K562 (cell line): ENCODE data around the gene COPS9. TPM values are rescaled to one million over a fixed set of nuclear protein-coding genes. Genes with fewer than 3 reads are reported as not detected.

Experiments used
- ATAC-seq: fragments of 200-7000 bp; cut with Tn5 transposase; 3 replicates; pipeline ENCODE4 v1.9.1; 2020; ENCODE audit warnings: moderate library complexity
- BruUV-seq: library from RNA; stranded (reverse); fragments of 400-500 nt; replicated peaks from 2 replicates; lab custom pipeline; 2021; lab: Mats Ljungman, UMichigan
- CTCF ChIA-PET: fragments of 300-600 bp; formaldehyde crosslinking; extraction: SDS; loops from one replicate; lab custom pipeline; 2021; ENCODE audit warnings: low intra/inter-chr PET ratio; lab: Yijun Ruan, JAX
- POLR2A ChIA-PET: fragments of 300-600, 350-650 bp; sonication (Branson Sonifier 250); formaldehyde crosslinking; extraction: SDS; loops from one replicate; lab custom pipeline; 2021; ENCODE audit warnings: antibody characterized with exemption, inconsistent platforms; lab: Yijun Ruan, JAX
- DNase-seq, 4 experiments: peaks; one replicate each; pipeline versions ENCODE4 v3.0.0 to v3.0.0-alpha.2; 2011 to 2018; ENCODE audit warnings: low spot score in 3 of 4, mixed read lengths in 3 of 4; ENCODE audit errors: extremely low read depth in 1 of 4
- FAIRE-seq: peaks from 2 replicates; lab custom pipeline; 2011; peaks lifted over from hg19 to GRCh38; lab: Jason Lieb, UNC
- H2AFZ ChIP-seq: 2 replicates; pipeline ENCODE4 v1.6.0; 2011; ENCODE audit warnings: low read depth, low read length, control low read depth, inconsistent platforms
- H3K27ac ChIP-seq: fragments of 200-600 bp; 3 replicates; pipeline ENCODE4 v1.8.0; 2011; ENCODE audit warnings: low read depth, mild to moderate bottlenecking, control low read depth, inconsistent platforms, low read length, moderate library complexity, mixed read lengths; ENCODE audit errors: extremely low read depth
- H3K27me3 ChIP-seq, 2 experiments: fragments of 300-600 bp in 1 of 2; 2 replicates in 1 of 2; 3 replicates in 1 of 2; pipeline versions ENCODE4 v1.6.0 to v1.8.0; 2011; ENCODE audit warnings: inconsistent platforms in 2 of 2, low read length in 2 of 2, mild to moderate bottlenecking in 1 of 2, mixed read lengths in 1 of 2, moderate library complexity in 1 of 2; ENCODE audit not compliant: control insufficient read depth in 2 of 2, insufficient read depth in 2 of 2
- H3K36me3 ChIP-seq: fragments of 300-600 bp; 3 replicates; pipeline ENCODE4 v1.8.0; 2011; ENCODE audit warnings: mild to moderate bottlenecking, low read length, inconsistent platforms; ENCODE audit not compliant: control insufficient read depth, insufficient read depth
- H3K4me1 ChIP-seq, 2 experiments: fragments of 200-600 bp in 1 of 2; replicated peaks in 1 of 2; 2 replicates in 1 of 2; 3 replicates in 1 of 2; pipeline versions ENCODE4 v1.5.1 to v1.8.0; 2011; ENCODE audit warnings: inconsistent platforms in 2 of 2, low read length in 2 of 2, mild to moderate bottlenecking in 1 of 2, mixed read lengths in 1 of 2, moderate library complexity in 1 of 2; ENCODE audit not compliant: control insufficient read depth in 2 of 2, insufficient read depth in 2 of 2
- H3K4me2 ChIP-seq: 2 replicates; pipeline ENCODE4 v1.6.1; 2011; ENCODE audit warnings: low read length, control low read depth, inconsistent platforms, mixed read lengths; ENCODE audit not compliant: insufficient read depth
- H3K4me3 ChIP-seq: fragments of 200-600 bp; sonication (generic), shearing (Covaris generic); 2 replicates; pipeline ENCODE4 v1.5.1; 2016; ENCODE audit warnings: control low read depth, inconsistent platforms
- H3K79me2 ChIP-seq: fragments of 200-600 bp; 3 replicates; pipeline ENCODE4 v1.8.0; 2011; ENCODE audit warnings: low read length, inconsistent platforms; ENCODE audit not compliant: control insufficient read depth, insufficient read depth
- H3K9ac ChIP-seq, 2 experiments: 2 replicates each; pipeline versions ENCODE4 v1.6.0 to v1.6.1; 2011; ENCODE audit warnings: low read depth in 2 of 2, low read length in 2 of 2, control low read depth in 1 of 2, inconsistent platforms in 1 of 2, mild to moderate bottlenecking in 1 of 2, mixed read lengths in 1 of 2; ENCODE audit not compliant: insufficient read depth in 1 of 2
- H3K9me1 ChIP-seq: one replicate; pipeline ENCODE4 v1.6.0; 2011; ENCODE audit warnings: inconsistent platforms, mild to moderate bottlenecking, low read length, moderate library complexity; ENCODE audit not compliant: control insufficient read depth, insufficient read depth
- H3K9me3 ChIP-seq: replicated peaks from 2 replicates; pipeline ENCODE4 v1.5.1; 2011; ENCODE audit warnings: low read depth, low read length, inconsistent platforms; ENCODE audit not compliant: control insufficient read depth, insufficient read depth
- H4K20me1 ChIP-seq: replicated peaks from 2 replicates; pipeline ENCODE4 v1.6.1; 2011; ENCODE audit warnings: low read length, inconsistent platforms, mixed read lengths; ENCODE audit not compliant: control insufficient read depth, insufficient read depth
- ASH1L ChIP-seq: fragments of 450-650 bp; IDR thresholded peaks from 2 replicates; pipeline ENCODE4 v1.6.1; 2018; ENCODE audit warnings: borderline replicate concordance, mild to moderate bottlenecking, low read depth; ENCODE audit not compliant: partially characterized antibody
- HMGN3 ChIP-seq: IDR thresholded peaks from 2 replicates; pipeline ENCODE4 v1.6.1; 2011; ENCODE audit warnings: borderline replicate concordance, low read depth, mild to moderate bottlenecking, mixed read lengths, low read length; ENCODE audit not compliant: insufficient read length; ENCODE audit errors: extremely low read depth
- MEF2A ChIP-seq: IDR thresholded peaks from 2 replicates; pipeline ENCODE4 v1.6.1; 2011; ENCODE audit warnings: low read depth, mild to moderate bottlenecking, low read length, moderate library complexity; ENCODE audit not compliant: control insufficient read depth
- MXD1 ChIP-seq: fragments of 250-450 bp; sonication (Bioruptor Pico); IDR thresholded peaks from 2 replicates; pipeline ENCODE4 v1.8.0; 2021; ENCODE audit warnings: borderline replicate concordance, mild to moderate bottlenecking, moderate library complexity; ENCODE audit not compliant: poor library complexity, severe bottlenecking
- MXI1 ChIP-seq: IDR thresholded peaks from 2 replicates; pipeline ENCODE4 v1.6.1; 2011; ENCODE audit warnings: low read depth, mild to moderate bottlenecking, improper control_type of control experiment, low read length
- PHF8 ChIP-seq: fragments of 200-600 bp; sonication (generic); IDR thresholded peaks from 2 replicates; pipeline ENCODE4 v1.6.1; 2012; ENCODE audit warnings: mixed run types, mild to moderate bottlenecking, inconsistent platforms, low read length, moderate library complexity, borderline replicate concordance
- UBTF ChIP-seq, 2 experiments: IDR thresholded peaks; 2 replicates each; pipeline ENCODE4 v1.6.1; 2012; ENCODE audit warnings: improper control_type of control experiment in 2 of 2, low read depth in 2 of 2, low read length in 2 of 2, borderline replicate concordance in 1 of 2
- ZC3H4 ChIP-seq: sonication (generic); formaldehyde crosslinking; IDR thresholded peaks from 2 replicates; pipeline ENCODE4 v1.9.0; 2021; ENCODE audit warnings: missing genetic modification reagents, borderline replicate concordance
- ZNF277 ChIP-seq: fragments of 250-450 bp; sonication (Bioruptor Pico); IDR thresholded peaks from 2 replicates; pipeline ENCODE4 v1.8.0; 2022; ENCODE audit warnings: inconsistent platforms, mild to moderate bottlenecking, moderate library complexity, borderline replicate concordance
- ZNF512 ChIP-seq: IDR thresholded peaks from 2 replicates; pipeline ENCODE4 v1.6.1; 2016; ENCODE audit warnings: missing genetic modification characterization, missing compliant biosample characterization
- WGBS: fragments of 100-300 bp; shearing (Covaris generic); methylation state at CpG from one replicate; pipeline ENCODE4 v1.1.6; 2016; ENCODE audit warnings: low coverage, mixed read lengths; ENCODE audit not compliant: insufficient coverage; ENCODE audit errors: missing lambda C conversion rate; 5-methylcytosine and 5-hydroxymethylcytosine counted together
- in situ Hi-C: fragments of 300-500 bp; cut with MboI; formaldehyde crosslinking; loops from 4 replicates; pipeline ENCODE4 v1.15.0; 2018; ENCODE audit warnings: inconsistent platforms, mixed read lengths
- intact Hi-C: fragments of 100-400 bp; cut with micrococcal nuclease; formaldehyde crosslinking; loops from 2 replicates; pipeline ENCODE4 v1.14.2; 2022
- polyA plus RNA-seq, 8 experiments: library from polyadenylated mRNA; depleted of rRNA in 4 of 8; stranded (reverse) in 5 of 8; unstranded in 3 of 8; fragments of >200 nt; fragmentation: Nextera tagmentation in 2 of 8; fragmentation: Illumina TruSeq in 1 of 8; extraction: Ambion mirVana in 2 of 8; extraction: Trizol in 1 of 8; gene quantifications; 2 replicates each; pipeline versions ENCODE4 v1.2.1 to v1.2.3, GENCODE V29; 2011 to 2014; ENCODE audit warnings: inconsistent platforms in 1 of 8, missing spikeins in 1 of 8
- total RNA-seq, 7 experiments: library from RNA; depleted of rRNA in 6 of 7; stranded (reverse); fragments of >200 nt in 6 of 7; fragmentation: Illumina TruSeq in 2 of 7; extraction: Trizol in 2 of 7; gene quantifications; 2 replicates each; pipeline versions ENCODE4 v1.2.1 to v1.2.3, GENCODE V29; 2011 to 2021; ENCODE audit warnings: low replicate concordance in 1 of 7

Gene COPS9
- total and polyA plus RNA-seq, 9 of the 15 experiments (the other 6 are each of a cell fraction or from before 2014, with no cell fraction given): 55.0 to 281 (median 99.9) TPM

- TF ChIP-seq MEF2A: no peak
Observed at GRCh38 chr2:240179186-240179815, 43.2 kb upstream of the COPS9 start (continued).

GRCh38 chr2:240178564-240178963 lies 42.5 kb upstream of the COPS9 start:
- in situ Hi-C loops: no loop called here
- no peak overlapping the region for H3K27ac ChIP-seq
- no peak for TF ChIP-seq PHF8
- TF ChIP-seq MXI1: no peak
- no peak for TF ChIP-seq MXD1 (CRISPR knock-in tag)
- TF ChIP-seq HMGN3: no peak
- no peak for TF ChIP-seq ZNF277
- TF ChIP-seq ZC3H4: no peak
- no peak for TF ChIP-seq ZNF512 (tag)
- TF ChIP-seq ASH1L: no peak
- TF ChIP-seq UBTF (IDR thresholded peaks at IDR 0.05; ENCODE audit: borderline replicate concordance in 1 of 2, low read depth in 2 of 2, low read length in 2 of 2): no peak

More at GRCh38 chr2:240178564-240178963, 42.5 kb upstream of the COPS9 start:
- 3% methylated on average over 3 of the region's 3 CpGs for WGBS
- no peaks in the 10 kb centered on the region for H4K20me1 ChIP-seq
- H3K79me2 ChIP-seq: no peaks in the 10 kb centered on the region
- no peaks in the 10 kb centered on the region for H3K36me3 ChIP-seq
- H3K9ac ChIP-seq: no peak overlapping the region
- no peaks in the 10 kb centered on the region for H3K9me1 ChIP-seq
- no peak overlapping the region for H3K4me2 ChIP-seq
- FAIRE-seq: no peak
- H3K9me3 ChIP-seq: no peaks in the 10 kb centered on the region
- POLR2A ChIA-PET: no interaction called here
- ATAC-seq: no peak
- no TSS peak for BruUV-seq
- H2AFZ ChIP-seq: no peak overlapping the region
- CTCF ChIA-PET: no interaction called here
- intact Hi-C loops: no loop called here
- no peak overlapping the region for H3K4me3 ChIP-seq
- H3K27me3 ChIP-seq: peaks cover 0 to 18% of the 10 kb centered on the region in 2 experiments; a peak in 2 of 5 replicates
- H3K4me1 ChIP-seq: no peaks in the 10 kb centered on the region
- DNase-seq: no peak
